Subcutaneous adipose tissue (tissue), 4 donors: ENCODE measurements around the gene BAIAP2. TPM values are rescaled to one million over a fixed set of nuclear protein-coding genes. Genes with fewer than 3 reads are reported as not detected.

Experiments used
- CTCF ChIP-seq: fragments of 450-650 bp; IDR thresholded peaks from one replicate; pipeline ENCODE4 v1.5.1; 2016; ENCODE audit warnings: low read depth, mild to moderate bottlenecking, control low read depth, antibody characterized with exemption, moderate library complexity
- total RNA-seq, 4 donors: library from RNA; depleted of rRNA; stranded (reverse); fragments of >200 nt; gene quantifications; one replicate each; pipeline ENCODE4 v1.1.0, GENCODE V29; 2016

The BAIAP2 gene
- 10 to 100 TPM; 17.4 to 31.1 (median 23.2) TPM for total RNA-seq

GRCh38 chr17:81034779-81035520 lies at the start of gene BAIAP2:
BAIAP2 (plus strand) TSS chr17:81035151; CDS start chr17:81035255, 104 bp downstream.
- no peak for TF ChIP-seq CTCF

GRCh38 chr17:80986046-80986445 lies 48.9 kb upstream of the BAIAP2 start:
- TF ChIP-seq CTCF: no peak

- no peak for TF ChIP-seq CTCF
Measured at GRCh38 chr17:80986816-80987475, 48.0 kb upstream of the BAIAP2 start.

- TF ChIP-seq CTCF: no peak
Measured at GRCh38 chr17:80987941-80988461, 47.0 kb upstream of the BAIAP2 start.

- no peak for TF ChIP-seq CTCF
Measured at GRCh38 chr17:80989586-80989913, 45.4 kb upstream of the BAIAP2 start.

GRCh38 chr17:80990921-80991644 lies 43.9 kb upstream of the BAIAP2 start:
- TF ChIP-seq CTCF: no peak

GRCh38 chr17:80991645-80992076 lies 43.3 kb upstream of the BAIAP2 start, which contains the start of gene CHMP6:
CHMP6 (plus strand) TSS chr17:80991841; CDS start chr17:80991919, 78 bp downstream.
- TF ChIP-seq CTCF: no peak
